GM18526 (cell line): Measurements from ENCODE around the gene TGM4.

Source experiments
- POLR2A ChIP-seq: IDR thresholded peaks from 3 replicates; pipeline ENCODE4 v1.6.1; 2011; ENCODE audit not compliant: insufficient read length; ENCODE audit errors: extremely low read depth

The TGM4 gene

DNA sequence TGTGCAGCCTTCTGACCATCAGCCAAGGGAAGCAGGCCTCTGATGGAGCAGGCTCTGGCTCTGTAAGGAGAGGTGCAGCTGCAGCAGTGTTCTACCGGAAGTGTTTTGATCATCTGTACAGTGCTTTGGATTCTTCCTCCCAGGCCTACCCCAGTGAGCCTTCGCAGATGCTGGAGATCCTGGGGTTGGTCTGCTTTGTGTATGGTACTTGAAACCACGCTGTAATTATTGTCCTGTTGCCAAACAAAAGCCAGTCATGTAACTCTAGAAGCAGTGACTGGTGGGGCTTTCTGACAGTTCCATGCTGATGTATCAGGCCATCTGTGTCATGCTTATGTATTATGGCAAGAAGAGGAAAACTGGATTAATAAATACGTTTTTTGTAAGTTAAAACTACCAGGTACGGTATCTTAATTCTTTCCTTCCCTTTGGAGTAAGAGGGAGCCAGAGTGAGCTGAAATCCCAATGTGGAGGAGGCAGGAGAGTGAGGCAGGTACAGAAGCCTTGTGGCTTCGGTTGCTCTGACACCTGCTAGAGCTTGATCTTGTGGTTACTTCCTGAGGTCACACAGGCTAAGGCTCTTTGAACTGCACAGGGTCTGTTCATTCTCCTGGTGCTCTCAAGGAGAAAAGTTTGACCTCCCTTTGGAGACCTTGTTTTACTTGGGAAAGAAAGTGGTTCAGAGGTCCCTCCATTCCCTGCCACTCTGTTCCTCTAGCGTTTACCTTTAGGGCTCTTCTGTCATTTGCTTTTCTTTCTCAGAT is 9.0 kb upstream of the TGM4 start:
- no peak for TF ChIP-seq POLR2A

DNA sequence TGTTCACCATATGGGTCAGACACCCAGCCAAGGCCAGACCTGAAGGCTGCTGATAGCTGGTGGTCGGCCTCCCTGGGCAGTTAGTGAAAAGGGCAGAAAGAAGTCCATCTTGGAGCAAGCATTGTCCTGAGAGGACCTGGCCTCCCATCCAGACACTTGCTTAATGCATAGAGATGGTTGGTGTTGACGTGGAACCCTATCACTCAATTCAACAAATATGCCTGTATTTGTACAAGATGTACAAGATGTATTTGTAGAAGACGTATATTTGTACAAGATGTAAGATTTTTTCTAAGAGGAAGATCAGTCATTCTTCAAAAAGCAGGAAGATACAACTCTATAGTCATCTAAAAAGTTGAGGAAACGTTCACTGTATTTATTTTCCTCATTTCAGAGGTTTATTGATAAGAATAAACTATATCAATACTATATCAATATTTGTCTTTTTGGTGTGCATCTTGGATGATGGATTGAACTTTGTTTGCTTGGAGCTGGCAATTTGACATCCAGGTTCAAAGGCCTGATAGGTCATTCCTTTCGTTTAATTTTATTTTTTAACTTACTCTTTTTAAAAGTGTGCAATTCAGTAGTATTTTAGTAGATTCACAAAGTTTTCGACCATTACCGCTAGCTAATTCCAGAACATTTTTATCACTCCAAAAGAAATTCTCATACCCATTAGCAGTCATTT is 6.8 kb upstream of the TGM4 start:
- no peak for TF ChIP-seq POLR2A

DNA sequence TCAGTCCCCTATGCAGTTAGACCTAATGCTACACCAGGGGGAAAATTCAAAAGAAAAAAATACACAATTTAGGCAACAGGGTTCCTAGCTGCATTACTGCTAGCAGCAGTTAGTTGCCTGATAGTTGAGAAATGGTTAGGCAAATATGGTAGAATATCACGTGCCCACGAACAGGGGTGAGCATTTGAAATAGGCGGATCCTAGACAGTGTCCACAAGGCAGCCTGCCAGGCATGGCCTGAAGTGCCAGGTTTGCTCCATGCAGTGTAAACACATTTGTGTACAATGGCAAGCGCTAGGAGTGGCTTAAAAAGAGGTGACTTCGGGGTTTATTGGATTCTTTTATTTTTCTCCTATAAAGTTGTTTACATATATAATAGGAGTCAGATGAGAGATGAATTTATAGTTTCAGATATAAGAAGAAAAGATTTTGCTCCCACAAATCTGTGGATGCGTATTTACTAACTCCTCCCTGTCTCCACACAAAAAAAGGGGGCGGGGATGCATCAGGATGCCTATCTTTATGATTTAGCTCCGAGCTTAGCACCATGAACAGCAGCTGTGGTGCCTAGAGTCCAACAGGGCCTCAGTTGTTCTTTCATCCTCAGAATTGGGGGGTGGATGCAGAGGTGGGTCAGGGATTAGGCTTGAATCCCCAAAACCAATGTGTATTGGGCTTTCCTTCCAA is 3.9 kb upstream of the TGM4 start:
- TF ChIP-seq POLR2A: no peak

DNA sequence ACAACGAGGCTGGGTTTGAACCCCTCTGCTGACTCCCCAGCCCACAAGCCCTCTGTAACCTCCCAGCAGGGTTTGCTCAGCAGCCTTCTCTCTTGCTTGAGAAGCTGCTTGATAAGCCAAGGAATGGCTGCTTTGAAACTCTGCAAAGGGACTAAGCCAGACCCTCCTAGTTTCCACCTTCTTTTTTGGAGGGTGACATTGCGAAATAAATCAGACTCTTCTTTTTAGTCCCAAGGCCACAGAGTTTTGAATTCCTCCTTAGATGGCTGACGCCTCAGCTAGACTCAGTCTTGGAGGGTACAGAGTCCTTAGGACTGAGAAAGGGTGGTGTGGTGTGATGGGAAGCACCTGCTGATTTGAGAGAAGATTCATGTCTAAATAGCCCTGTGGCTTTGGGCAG is 1.2 kb downstream of the TGM4 start:
- TF ChIP-seq POLR2A: no peak

DNA sequence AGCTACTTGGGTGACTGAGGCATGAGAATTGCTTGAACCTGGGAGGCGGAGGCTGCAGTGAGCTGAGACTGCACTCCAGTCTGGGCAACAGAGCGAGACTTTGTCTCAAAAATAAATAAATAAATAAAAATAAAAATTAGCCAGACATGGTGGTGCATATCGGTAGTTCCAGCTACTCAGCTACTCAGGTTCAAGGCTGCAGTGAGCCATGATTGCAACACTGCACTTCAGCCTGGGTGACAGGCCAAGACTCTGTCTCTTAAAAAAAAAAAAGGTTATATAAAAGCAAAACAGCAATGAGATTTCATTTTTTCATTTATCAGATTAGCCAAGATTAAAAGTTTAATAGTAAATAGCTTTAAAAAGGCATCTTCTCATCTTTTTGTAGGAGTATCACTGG is 2.9 kb downstream of the TGM4 start:
- TF ChIP-seq POLR2A: no peak

DNA sequence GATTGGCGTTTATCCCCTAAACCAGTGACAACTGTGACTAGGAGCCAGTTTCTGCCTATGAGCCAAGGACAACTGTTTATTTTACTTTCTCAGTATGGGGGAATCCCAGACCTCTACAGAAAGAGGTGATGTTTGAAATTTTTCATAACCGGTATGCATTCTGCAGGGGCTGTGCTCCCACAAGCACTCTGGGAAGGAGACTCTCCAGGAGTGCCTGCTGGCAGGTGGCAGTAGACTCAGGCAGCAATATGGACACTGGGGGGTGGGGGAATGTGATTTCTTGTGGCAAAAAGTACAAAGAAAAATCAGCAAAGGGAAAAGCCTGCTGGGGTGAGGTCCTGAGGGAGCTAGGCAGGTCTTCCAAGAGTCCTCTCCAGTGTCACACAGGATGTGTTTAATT is 5.9 kb downstream of the TGM4 start:
- TF ChIP-seq POLR2A: no peak

DNA sequence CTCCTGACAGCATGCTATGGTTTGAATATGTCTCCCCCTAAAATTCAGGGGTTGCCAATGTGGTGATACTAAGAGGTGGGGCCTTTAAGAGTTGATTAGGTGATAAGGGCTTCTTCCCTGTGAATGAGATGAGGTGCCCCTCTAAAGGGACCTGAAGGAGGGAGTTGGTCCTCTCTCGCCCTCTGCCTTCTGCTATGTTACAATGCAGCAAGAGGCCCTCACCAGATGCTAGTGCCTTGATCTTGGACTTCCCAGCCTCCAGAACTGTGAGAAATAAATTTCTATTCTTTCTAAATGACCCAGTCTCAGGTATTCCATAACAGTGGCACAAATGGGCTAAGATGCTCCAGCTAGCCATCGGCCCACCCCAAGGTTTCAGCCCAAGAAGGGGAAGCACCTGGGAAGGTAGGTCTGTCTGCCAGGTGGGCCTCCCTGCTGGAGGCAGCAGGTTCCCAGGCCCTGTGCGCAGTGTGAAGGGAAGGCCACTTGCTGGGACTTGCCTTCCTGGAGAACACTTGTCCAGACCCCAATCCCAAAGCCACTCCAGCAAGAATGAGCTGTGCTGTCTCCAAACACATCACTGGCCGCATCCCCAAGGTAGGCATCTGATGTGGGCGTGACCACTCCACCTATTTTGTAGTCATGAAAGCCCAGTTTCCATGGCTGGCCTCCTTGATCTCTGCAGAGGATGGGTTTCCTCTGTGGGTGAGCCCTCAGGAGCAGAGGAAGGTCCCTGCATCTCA is 9.0 kb downstream of the TGM4 start:
- TF ChIP-seq POLR2A: no peak

DNA sequence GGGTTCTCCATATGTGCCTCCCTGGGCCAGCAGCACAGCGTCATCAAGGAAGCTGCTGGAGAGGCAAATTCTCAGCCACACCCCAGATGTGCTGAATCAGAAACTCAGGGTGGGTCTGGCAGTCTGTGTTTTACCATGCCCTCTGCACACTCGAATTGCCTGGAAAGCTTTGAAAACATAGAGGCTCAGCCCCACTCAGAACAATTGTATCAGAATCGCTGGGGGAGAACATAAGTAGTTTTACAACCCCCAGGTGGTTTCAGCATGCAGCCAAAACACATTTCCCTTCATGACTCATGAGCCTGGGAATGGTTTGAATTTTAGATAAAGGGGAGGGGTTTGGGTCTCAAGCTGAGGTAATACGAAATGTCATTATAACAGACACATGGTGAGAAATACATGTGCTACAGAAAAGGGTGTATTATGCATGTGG is 9.6 kb downstream of the TGM4 start:
- no peak for TF ChIP-seq POLR2A

DNA sequence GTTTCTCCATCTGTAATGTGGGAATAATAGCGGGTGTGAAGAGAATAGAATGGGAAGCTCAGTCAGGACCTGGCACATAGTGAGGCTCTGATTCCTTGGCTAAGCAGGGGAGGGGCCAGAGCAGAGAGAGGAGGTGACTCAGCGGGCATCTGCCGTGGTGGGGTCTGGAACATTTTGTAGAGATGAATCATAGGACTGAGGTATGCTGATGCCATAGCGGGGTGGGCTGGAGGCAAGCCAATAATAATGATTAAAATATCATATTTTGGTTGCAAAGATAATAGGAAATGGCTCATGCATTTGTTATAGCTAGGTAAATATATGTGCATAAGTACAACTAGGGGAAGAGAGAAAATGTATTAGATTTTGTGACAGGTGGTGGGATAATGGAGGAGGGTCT is 11.2 kb downstream of the TGM4 start:
- TF ChIP-seq POLR2A: no peak

DNA sequence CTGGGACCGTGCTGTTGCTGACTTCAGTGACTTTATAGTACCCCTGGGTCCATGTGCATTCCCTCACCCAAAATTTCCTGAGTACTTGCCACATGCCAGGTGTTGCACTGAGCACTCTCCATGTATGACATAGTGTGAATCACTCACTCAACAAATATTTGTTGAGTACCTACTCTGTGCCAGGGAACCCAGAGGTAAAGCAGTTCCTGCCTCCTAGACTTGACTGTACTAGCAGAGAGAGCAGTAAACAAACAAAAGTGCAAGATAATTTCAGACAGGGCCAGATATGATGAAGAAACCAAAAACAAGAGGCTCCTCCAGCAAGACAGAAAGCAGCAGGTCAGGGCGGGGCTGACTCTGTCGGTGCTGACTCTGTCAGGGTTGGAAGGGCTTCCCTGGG is 12.2 kb downstream of the TGM4 start:
- no peak for TF ChIP-seq POLR2A

DNA sequence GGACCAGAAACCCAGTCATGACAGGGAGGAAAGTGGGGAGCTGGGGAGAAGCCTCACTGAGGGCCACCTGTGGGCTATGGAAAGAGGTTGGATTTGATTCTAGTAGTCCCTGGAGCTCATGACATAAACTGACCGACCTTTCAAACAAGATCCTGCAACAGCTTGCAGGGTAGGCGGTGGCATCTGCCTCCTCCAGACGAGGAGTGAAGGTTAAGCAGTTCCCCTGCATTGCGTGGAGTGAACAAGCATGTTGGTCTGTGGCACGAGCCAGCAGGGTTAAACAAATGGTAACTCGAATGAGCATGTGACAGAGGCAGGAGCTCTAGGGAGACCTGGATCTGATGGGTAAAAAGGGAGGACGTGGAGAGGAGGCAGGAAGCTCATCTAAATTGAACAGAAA is 12.7 kb downstream of the TGM4 start:
- no peak for TF ChIP-seq POLR2A

DNA sequence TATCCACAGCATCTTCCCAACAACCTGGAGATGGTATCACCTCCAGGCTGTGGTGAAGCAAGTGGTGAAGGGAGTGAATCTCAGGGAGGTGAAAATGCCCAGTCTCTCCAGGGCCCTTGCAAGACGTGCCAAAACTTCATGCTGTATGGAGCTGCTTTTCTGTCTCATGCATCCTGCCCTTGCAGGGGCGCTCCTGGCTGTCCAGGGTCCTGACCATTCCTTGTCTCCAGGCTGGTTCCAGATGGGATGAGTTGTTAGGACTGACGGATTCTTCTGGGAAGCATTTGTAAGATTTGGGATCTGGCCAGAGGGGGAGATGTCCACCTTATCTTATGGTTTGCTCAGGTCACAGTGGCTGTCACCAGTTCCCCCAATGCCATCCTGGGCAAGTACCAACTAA is 15.8 kb downstream of the TGM4 start:
- no peak for TF ChIP-seq POLR2A

DNA sequence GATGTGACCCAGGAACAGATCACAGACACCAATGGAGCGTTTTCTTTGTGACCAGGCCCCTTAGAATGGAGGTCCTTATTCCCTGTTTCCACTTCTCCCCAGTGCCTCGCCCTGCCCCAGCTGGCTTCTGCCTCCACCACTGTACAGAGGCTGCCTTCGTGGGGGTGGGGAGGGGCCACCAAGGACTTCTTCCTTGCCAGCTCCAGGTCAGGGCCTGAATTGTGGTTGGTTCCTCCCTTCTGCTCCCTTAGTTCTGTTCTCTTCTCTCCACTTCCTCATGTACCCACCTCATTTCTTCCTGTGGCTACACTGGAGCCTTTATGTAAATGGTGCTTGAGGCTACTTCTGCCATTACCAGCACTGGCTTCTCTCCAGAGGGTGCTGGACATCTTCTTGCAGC is 16.4 kb downstream of the TGM4 start:
- TF ChIP-seq POLR2A: no peak

DNA sequence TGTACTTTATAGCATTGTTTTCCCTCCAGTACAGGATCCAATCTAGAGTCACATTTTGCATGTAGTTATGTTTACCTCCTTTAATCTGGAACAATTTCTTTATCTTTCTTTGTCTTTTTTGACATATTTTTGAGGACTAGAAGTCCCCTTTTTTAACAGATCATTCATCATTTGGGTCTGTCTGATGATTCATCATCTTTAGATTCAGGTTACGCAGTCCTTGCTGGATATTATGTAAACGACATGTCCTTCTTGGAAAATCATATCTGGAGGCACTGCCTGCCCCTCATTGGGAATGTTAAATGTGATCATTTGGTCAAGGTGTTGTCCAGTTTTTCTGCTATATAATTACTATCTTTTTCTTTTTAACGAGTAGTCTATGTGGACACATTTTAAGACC is 18.3 kb downstream of the TGM4 start:
- TF ChIP-seq POLR2A: no peak

DNA sequence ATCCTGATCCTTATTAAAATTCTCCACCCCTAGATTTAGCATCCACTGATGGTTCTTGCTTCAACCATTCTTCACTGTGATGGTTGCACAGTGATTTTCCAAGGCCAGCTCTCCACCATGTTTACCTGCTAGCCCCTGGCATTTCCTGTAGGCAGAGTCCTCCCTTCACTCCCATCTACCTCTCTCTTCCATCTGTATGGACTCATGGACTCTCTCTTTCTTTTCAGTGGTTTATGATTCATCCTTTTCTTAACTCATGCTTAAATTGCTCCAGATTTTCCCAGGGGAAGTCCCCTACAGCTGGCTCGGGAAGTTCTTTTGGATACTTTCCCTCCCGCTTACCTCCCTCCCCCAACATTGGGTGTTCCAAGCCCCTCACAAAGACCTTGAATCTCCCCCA is 18.7 kb downstream of the TGM4 start:
- no peak for TF ChIP-seq POLR2A

DNA sequence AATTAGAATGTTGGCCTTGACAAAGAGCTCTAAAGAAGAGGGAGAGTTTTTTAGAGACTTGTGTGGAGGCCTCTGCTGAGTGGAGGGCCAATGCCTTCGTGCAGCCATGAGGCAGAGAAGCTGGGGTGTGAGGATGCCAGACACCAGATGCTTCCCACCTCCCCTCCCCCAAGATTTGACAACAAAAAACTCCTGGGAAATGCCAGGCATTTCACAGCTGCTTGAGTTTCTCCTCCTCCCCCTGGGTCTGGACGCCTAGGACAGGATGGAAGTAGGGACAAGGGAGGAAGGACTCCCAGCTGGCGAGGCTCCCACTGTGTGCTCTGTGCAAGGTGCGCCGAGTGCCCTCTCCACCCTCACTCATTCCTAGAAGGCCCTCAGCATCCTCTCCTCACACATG is 20.1 kb downstream of the TGM4 start:
- TF ChIP-seq POLR2A: no peak
